Measurements from ENCODE around the gene KLHL40.

- no peak for TF ChIP-seq CTCF (conservative IDR thresholded peaks at IDR 0.05)
- no peak for TF ChIP-seq ZFX (IDR thresholded peaks at IDR 0.05)
Measured at GRCh38 chr3:42653303-42653559, 32.1 kb upstream of the KLHL40 start.

Measured in C4-2B (cell line).